Bronchial epithelial cell (primary cell): ENCODE measurements around the gene ANO9. TPM values are rescaled to one million over a fixed set of nuclear protein-coding genes. Genes with fewer than 3 reads are reported as not detected.
"Not testable (repeated sequence)": the region's sequence is repeated elsewhere in the genome, so short reads cannot be mapped to it uniquely, and the experiment has no call there.

ENCODE experiments used
- DNase-seq: peaks from one replicate; pipeline ENCODE4 v3.0.0-alpha.2; 2010; ENCODE audit warnings: low read depth
- FAIRE-seq: peaks from 2 replicates; lab custom pipeline; 2011; peaks lifted over from hg19 to GRCh38; lab: Jason Lieb, UNC
- H3K27me3 ChIP-seq: 2 replicates; pipeline ENCODE4 v1.5.1; 2011; ENCODE audit warnings: low read length; ENCODE audit not compliant: control insufficient read depth, insufficient read depth
- H3K36me3 ChIP-seq: 2 replicates; pipeline ENCODE4 v1.5.1; 2011; ENCODE audit warnings: low read length; ENCODE audit not compliant: control insufficient read depth, insufficient read depth
- H3K4me3 ChIP-seq: 2 replicates; pipeline ENCODE4 v1.5.1; 2011; ENCODE audit warnings: mild to moderate bottlenecking, low read depth, low read length, control low read depth
- total RNA-seq: library from RNA; depleted of rRNA; stranded (reverse); fragments of >200 nt; gene quantifications from 2 replicates; pipeline ENCODE4 v1.2.1, GENCODE V29; 2014
- TF ChIP-seq, protein P1 (sequence below): IDR thresholded peaks from 2 replicates; pipeline ENCODE4 v1.5.1; 2011; ENCODE audit warnings: mild to moderate bottlenecking, moderate library complexity, low read length, control low read depth, inconsistent platforms; ENCODE audit not compliant: insufficient read depth, severe bottlenecking

The ANO9 gene
- total RNA-seq, 1 donor from 2014 or later = 9.2 TPM

DNA sequence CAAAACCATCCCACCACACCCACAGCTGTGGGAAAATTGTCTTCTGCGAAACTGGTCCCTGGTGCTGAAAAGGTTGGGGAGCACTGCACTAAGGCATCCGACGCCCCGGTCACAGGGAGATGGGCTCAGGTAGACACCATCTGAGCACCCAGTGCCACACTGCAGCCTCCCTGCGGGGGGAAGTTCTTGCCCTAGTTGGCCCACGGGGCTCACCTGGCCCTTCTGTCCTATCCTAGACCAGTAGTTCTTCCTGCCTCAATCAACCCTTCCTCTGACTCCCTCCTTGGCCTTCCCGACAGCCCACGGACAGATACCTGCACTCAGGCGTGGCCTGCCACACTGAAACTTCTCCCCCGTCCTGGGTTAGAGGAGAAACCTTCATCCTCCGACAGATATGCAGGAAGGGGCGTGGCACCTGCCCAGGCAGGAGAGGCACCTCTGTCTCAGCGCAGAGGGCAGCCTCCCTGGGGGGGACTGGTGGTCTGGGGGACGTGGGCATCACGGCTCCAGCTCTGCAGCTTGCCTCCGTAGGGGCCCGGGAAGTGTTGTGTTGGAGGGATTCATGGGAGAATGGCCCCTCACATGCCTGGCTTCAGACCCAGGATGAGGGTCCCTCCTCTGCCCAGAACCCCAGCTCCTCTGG lies 4.5 kb downstream of the ANO9 start:
- H3K4me3 ChIP-seq = no peak overlapping the region
- DNase-seq (no peak), FAIRE-seq (no peak)
- TF ChIP-seq, protein P1, sequence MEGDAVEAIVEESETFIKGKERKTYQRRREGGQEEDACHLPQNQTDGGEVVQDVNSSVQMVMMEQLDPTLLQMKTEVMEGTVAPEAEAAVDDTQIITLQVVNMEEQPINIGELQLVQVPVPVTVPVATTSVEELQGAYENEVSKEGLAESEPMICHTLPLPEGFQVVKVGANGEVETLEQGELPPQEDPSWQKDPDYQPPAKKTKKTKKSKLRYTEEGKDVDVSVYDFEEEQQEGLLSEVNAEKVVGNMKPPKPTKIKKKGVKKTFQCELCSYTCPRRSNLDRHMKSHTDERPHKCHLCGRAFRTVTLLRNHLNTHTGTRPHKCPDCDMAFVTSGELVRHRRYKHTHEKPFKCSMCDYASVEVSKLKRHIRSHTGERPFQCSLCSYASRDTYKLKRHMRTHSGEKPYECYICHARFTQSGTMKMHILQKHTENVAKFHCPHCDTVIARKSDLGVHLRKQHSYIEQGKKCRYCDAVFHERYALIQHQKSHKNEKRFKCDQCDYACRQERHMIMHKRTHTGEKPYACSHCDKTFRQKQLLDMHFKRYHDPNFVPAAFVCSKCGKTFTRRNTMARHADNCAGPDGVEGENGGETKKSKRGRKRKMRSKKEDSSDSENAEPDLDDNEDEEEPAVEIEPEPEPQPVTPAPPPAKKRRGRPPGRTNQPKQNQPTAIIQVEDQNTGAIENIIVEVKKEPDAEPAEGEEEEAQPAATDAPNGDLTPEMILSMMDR = no peak
- H3K36me3 ChIP-seq = peaks cover 1% of the 10 kb centered on the region
- H3K27me3 ChIP-seq = no peaks in the 10 kb centered on the region

DNA sequence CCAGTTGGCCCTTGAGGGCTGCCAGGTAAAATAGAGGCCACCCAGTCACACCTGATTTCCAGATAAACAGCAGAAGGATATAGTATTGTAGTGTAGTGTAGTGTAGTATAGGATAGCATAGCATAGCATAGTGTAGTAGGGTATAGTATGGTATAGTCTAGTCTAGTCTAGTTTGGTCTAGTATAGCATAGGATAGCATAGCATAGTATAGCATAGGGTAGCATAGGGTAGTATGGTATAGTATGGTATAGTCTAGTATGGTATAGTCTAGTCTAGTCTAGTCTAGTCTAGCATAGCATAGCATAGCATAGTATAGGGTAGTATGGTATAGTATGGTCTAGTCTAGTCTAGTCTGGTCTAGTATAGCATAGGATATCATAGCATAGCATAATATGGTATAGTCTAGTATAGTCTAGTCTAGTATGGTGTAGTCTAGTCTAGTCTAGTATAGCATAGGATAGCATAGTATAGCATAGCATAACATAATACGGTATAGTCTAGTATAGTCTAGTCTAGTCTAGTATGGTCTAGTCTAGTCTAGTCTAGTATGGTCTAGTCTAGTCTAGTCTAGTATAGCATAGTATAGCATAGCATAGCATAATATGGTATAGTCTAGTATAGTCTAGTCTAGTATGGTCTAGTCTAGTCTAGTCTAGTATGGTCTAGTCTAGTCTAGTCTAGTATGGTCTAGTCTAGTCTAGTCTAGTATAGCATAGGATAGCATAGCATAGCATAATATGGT lies 6.6 kb downstream of the ANO9 start:
- FAIRE-seq, DNase-seq, H3K36me3 ChIP-seq, H3K4me3 ChIP-seq, H3K27me3 ChIP-seq: not testable (repeated sequence)

- DNase-seq = no peak
- FAIRE-seq = no peak
Measured at GRCh38 chr11:434496-434895, 7.3 kb downstream of the ANO9 start.

GRCh38 chr11:433641-434040 lies 8.2 kb downstream of the ANO9 start:
- H3K36me3 ChIP-seq = peaks cover 1% of the 10 kb centered on the region

More at GRCh38 chr11:434496-434895, 7.3 kb downstream of the ANO9 start:
- TF ChIP-seq, protein P1 = no peak
- H3K4me3 ChIP-seq = no peak overlapping the region
- peaks cover 1% of the 10 kb centered on the region for H3K36me3 ChIP-seq
- H3K27me3 ChIP-seq = no peaks in the 10 kb centered on the region

DNA sequence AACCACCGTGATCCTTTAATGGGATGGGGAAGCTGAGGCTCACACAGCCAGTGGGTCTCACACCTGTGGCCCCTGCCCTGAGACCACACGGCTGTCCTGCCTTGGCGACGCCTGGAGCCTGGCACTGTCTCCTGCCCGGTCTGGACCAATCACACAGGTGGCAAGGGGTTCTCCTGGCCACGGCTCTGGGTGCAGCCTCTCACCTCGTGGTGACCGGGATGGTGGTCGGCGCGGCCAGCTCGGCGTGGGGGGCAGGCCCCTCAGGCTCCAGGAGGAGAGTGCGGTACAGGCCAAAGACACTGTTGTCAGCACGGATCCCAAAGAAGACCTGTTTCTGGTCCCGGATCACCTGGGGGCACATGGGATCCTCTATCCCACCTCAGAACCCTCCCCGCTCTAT lies 8.7 kb downstream of the ANO9 start:
- Histone ChIP-seq H3K27me3 (no peaks in the 10 kb centered on the region), H3K4me3 (no peak overlapping the region), H3K36me3 (peaks cover 1% of the 10 kb centered on the region)
- no peak for DNase-seq
- no peak for FAIRE-seq
- TF ChIP-seq, protein P1 = no peak

More at GRCh38 chr11:433641-434040, 8.2 kb downstream of the ANO9 start:
- FAIRE-seq (no peak), DNase-seq (no peak)
- TF ChIP-seq, protein P1 = no peak
- no peaks in the 10 kb centered on the region for H3K27me3 ChIP-seq
- H3K4me3 ChIP-seq = no peak overlapping the region

DNA sequence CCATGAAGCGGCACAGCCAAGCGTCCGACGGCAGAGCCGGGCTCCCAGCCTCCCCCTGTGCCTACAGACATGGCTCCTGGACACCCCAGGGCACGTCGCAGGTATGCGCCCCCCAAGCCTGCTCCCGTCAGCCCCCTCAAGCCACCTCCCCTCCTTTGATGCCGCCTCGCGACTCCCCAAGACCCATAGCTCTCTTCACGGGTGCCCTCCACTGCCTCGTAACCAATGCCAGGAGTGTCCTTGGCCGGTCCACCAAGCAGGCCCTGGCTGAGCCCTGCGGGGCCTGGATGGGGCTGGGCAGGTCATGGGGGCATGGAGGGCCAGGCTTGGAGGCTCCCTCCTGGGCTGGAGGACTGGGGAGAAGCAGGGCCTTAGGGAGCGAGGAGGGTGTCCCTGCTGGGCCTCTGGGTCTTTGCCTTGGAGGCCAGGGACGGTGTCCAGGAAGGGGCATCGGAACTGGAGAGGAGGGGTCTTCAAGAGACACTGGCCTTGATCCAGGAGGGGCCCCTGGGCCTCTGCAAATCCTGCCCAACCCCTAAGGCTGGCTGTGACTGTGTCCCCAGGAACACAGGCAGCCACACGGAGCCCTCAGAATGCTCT lies 9.2 kb downstream of the ANO9 start:
- Histone ChIP-seq H3K36me3 (peaks cover 1% of the 10 kb centered on the region), H3K4me3 (no peak overlapping the region), H3K27me3 (no peaks in the 10 kb centered on the region)
- TF ChIP-seq, protein P1 = no peak
- FAIRE-seq (no peak), DNase-seq (no peak)
